CD14-positive monocyte (primary cell): ENCODE measurements around the gene POC1A. TPM values are rescaled to one million over a fixed set of nuclear protein-coding genes. Genes with fewer than 3 reads are reported as not detected.

Experiments
- DNase-seq, 3 donors: peaks; one replicate each; pipeline ENCODE4 v3.0.0-alpha.2; 2011 to 2022
- H2AFZ ChIP-seq: 2 replicates; pipeline ENCODE4 v1.6.0; 2012; ENCODE audit warnings: mild to moderate bottlenecking, low read depth, low read length, inconsistent platforms; ENCODE audit not compliant: insufficient read depth, poor library complexity, severe bottlenecking
- H3K27ac ChIP-seq, 2 donors: 1 replicate in 1 of 2; 2 replicates in 1 of 2; pipeline ENCODE4 v1.5.1; 2012 to 2013; ENCODE audit warnings: low read length in 2 of 2, control low read depth in 1 of 2, inconsistent platforms in 1 of 2, low read depth in 1 of 2, mild to moderate bottlenecking in 1 of 2
- H3K27me3 ChIP-seq, 2 donors: one replicate each; pipeline versions ENCODE4 v1.6.0 to v1.6.1; 2011 to 2013; ENCODE audit warnings: low read length in 2 of 2; ENCODE audit not compliant: control insufficient read depth in 2 of 2, insufficient read depth in 2 of 2
- H3K36me3 ChIP-seq, 2 donors: replicated peaks in 1 of 2; 1 replicate in 1 of 2; 2 replicates in 1 of 2; pipeline versions ENCODE4 v1.5.1 to v1.6.1; 2012 to 2013; ENCODE audit warnings: low read length in 2 of 2, control low read depth in 1 of 2, inconsistent platforms in 1 of 2, mild to moderate bottlenecking in 1 of 2; ENCODE audit not compliant: insufficient read depth in 2 of 2, control insufficient read depth in 1 of 2
- H3K4me1 ChIP-seq, 2 donors: 1 replicate in 1 of 2; 2 replicates in 1 of 2; pipeline versions ENCODE4 v1.5.1 to v1.6.1; 2012 to 2013; ENCODE audit warnings: low read length in 2 of 2, control low read depth in 1 of 2, inconsistent platforms in 1 of 2, mild to moderate bottlenecking in 1 of 2, moderate library complexity in 1 of 2; ENCODE audit not compliant: insufficient read depth in 2 of 2, control insufficient read depth in 1 of 2
- H3K4me2 ChIP-seq: replicated peaks from 2 replicates; pipeline ENCODE3; 2012; ENCODE audit warnings: low read length, moderate library complexity, mild to moderate bottlenecking; ENCODE audit not compliant: poor library complexity, severe bottlenecking; ENCODE audit errors: extremely low read depth
- H3K4me3 ChIP-seq, 3 experiments: fragments of 200-600 bp in 1 of 3; sonication (generic) in 1 of 3; replicated peaks in 1 of 3; 1 replicate in 2 of 3; 2 replicates in 1 of 3; pipeline ENCODE4 v1.5.1; 2011 to 2013; ENCODE audit warnings: low read length in 3 of 3, mild to moderate bottlenecking in 3 of 3, control low read depth in 2 of 3, low read depth in 2 of 3, inconsistent platforms in 1 of 3, moderate library complexity in 1 of 3
- H3K79me2 ChIP-seq: 2 replicates; pipeline ENCODE4 v1.6.0; 2012; ENCODE audit warnings: mild to moderate bottlenecking, control low read depth, inconsistent platforms, low read length, moderate library complexity; ENCODE audit not compliant: insufficient read depth
- H3K9ac ChIP-seq: 2 replicates; pipeline ENCODE4 v1.6.0; 2017; ENCODE audit warnings: low read length, mild to moderate bottlenecking; ENCODE audit not compliant: insufficient read depth, poor library complexity, severe bottlenecking
- H3K9me3 ChIP-seq, 2 donors: replicated peaks in 1 of 2; 1 replicate in 1 of 2; 2 replicates in 1 of 2; pipeline versions ENCODE4 v1.5.1 to v1.6.1; 2012 to 2013; ENCODE audit warnings: low read length in 2 of 2, control low read depth in 1 of 2; ENCODE audit not compliant: control insufficient read depth in 1 of 2, insufficient read depth in 1 of 2
- H4K20me1 ChIP-seq: 2 replicates; pipeline ENCODE4 v1.6.0; 2012; ENCODE audit warnings: mild to moderate bottlenecking, low read length, control low read depth, moderate library complexity; ENCODE audit not compliant: insufficient read depth
- H3K27ac Mint-ChIP-seq, 7 donors: one replicate each; pipeline ENCODE4 v1.8.0; 2020; ENCODE audit warnings: mild to moderate bottlenecking in 7 of 7, mixed read lengths in 7 of 7, moderate library complexity in 6 of 7, inconsistent platforms in 2 of 7
- H3K27me3 Mint-ChIP-seq, 3 donors: one replicate each; pipeline ENCODE4 v1.8.0; 2021 to 2022; ENCODE audit warnings: low read depth in 3 of 3, mild to moderate bottlenecking in 3 of 3, mixed read lengths in 3 of 3, moderate library complexity in 3 of 3, inconsistent platforms in 1 of 3
- H3K36me3 Mint-ChIP-seq, 2 donors: one replicate each; pipeline ENCODE4 v1.8.0; 2020; ENCODE audit warnings: mixed read lengths in 2 of 2, inconsistent platforms in 1 of 2, mild to moderate bottlenecking in 1 of 2
- H3K4me1 Mint-ChIP-seq: one replicate; pipeline ENCODE4 v1.8.0; 2020; ENCODE audit warnings: mild to moderate bottlenecking, mixed read lengths
- H3K4me3 Mint-ChIP-seq, 2 donors: one replicate each; pipeline ENCODE4 v1.8.0; 2020; ENCODE audit warnings: mild to moderate bottlenecking in 2 of 2, mixed read lengths in 2 of 2, moderate library complexity in 1 of 2
- H3K9me3 Mint-ChIP-seq, 7 donors: one replicate each; pipeline ENCODE4 v1.8.0; 2020 to 2022; ENCODE audit warnings: mixed read lengths in 7 of 7, mild to moderate bottlenecking in 6 of 7, moderate library complexity in 6 of 7, inconsistent platforms in 2 of 7
- WGBS: methylation state at CpG from one replicate; pipeline ENCODE4 v1.1.5; 2013; ENCODE audit warnings: missing lambda C conversion rate; ENCODE audit not compliant: insufficient coverage; 5-methylcytosine and 5-hydroxymethylcytosine counted together
- intact Hi-C, 2 donors: fragments of 100-400 bp; cut with micrococcal nuclease; formaldehyde crosslinking; loops; one replicate each; pipeline versions ENCODE4 v1.15.0 to v1.15.1; 2023
- polyA plus RNA-seq, 3 donors: library from polyadenylated mRNA; depleted of rRNA in 1 of 3; unstranded in 2 of 3; stranded (reverse) in 1 of 3; fragments of 300-500 nt in 2 of 3; fragments of >200 nt in 1 of 3; fragmentation: Illumina TruSeq in 2 of 3; gene quantifications; 1 replicate in 2 of 3; 2 replicates in 1 of 3; pipeline ENCODE4 v1.2.3, GENCODE V29; 2012 to 2021
- TF ChIP-seq, protein P1 (sequence below): fragments of 200-600 bp; IDR thresholded peaks from one replicate; pipeline ENCODE4 v1.8.0; 2022; ENCODE audit warnings: antibody characterized with exemption, mild to moderate bottlenecking

Gene POC1A
- polyA plus RNA-seq, 3 donors: 1.2 to 2.0 (median 1.5) TPM

- Mint-ChIP-seq H3K4me3 (peak overlapping the region in 1 of 2 donors; percentile 91), H3K9me3 (peaks cover 0 to 1% (median 0%) of the 10 kb centered on the region in 7 donors), H3K36me3 (peaks cover 47 to 65% of the 10 kb centered on the region in 2 donors), H3K27me3 (peaks cover 0 to 3% (median 1%) of the 10 kb centered on the region in 3 donors), H3K4me1 (peaks cover 41% of the 10 kb centered on the region), H3K27ac (peak overlapping the region in 6 of 7 donors; percentile 41 to 93 (median 86))
- H3K79me2 ChIP-seq: peaks cover 63% of the 10 kb centered on the region
- H3K9me3 ChIP-seq: no peaks in the 10 kb centered on the region
- H2AFZ ChIP-seq: no peak overlapping the region
- H3K27ac ChIP-seq: peak overlapping the region; percentile 7 to 79
- H3K36me3 ChIP-seq: peaks cover 47 to 60% of the 10 kb centered on the region in 2 donors
- H3K27me3 ChIP-seq: no peaks in the 10 kb centered on the region
- peaks cover 34 to 42% of the 10 kb centered on the region in 2 donors for H3K4me1 ChIP-seq
- no peak for DNase-seq
- TF ChIP-seq, protein P1, sequence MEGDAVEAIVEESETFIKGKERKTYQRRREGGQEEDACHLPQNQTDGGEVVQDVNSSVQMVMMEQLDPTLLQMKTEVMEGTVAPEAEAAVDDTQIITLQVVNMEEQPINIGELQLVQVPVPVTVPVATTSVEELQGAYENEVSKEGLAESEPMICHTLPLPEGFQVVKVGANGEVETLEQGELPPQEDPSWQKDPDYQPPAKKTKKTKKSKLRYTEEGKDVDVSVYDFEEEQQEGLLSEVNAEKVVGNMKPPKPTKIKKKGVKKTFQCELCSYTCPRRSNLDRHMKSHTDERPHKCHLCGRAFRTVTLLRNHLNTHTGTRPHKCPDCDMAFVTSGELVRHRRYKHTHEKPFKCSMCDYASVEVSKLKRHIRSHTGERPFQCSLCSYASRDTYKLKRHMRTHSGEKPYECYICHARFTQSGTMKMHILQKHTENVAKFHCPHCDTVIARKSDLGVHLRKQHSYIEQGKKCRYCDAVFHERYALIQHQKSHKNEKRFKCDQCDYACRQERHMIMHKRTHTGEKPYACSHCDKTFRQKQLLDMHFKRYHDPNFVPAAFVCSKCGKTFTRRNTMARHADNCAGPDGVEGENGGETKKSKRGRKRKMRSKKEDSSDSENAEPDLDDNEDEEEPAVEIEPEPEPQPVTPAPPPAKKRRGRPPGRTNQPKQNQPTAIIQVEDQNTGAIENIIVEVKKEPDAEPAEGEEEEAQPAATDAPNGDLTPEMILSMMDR: no peak
- intact Hi-C loops: loop anchor here (5.0 kb wide), 2 partner anchors 49 to 54 kb away; partner anchors contain the start of gene RPL29 (in 1 of the 2)
- no peak overlapping the region for H3K9ac ChIP-seq
- H3K4me3 ChIP-seq: peak overlapping the region in 1 of 3 experiments; percentile 99
- H3K4me2 ChIP-seq: peak overlapping the region; percentile 98
- 84% methylated on average over 5 of the region's 8 CpGs for WGBS
- H4K20me1 ChIP-seq: peaks cover 87% of the 10 kb centered on the region
Measured at GRCh38 chr3:52051444-52051843, 102.8 kb downstream of the POC1A start.

- Mint-ChIP-seq H3K4me1 (peaks cover 41% of the 10 kb centered on the region), H3K27ac (peak overlapping the region in 3 of 7 donors; percentile 15 to 85 (median 33)), H3K36me3 (peaks cover 47 to 66% of the 10 kb centered on the region in 2 donors), H3K4me3 (no peak overlapping the region), H3K27me3 (peaks cover 0 to 3% (median 1%) of the 10 kb centered on the region in 3 donors), H3K9me3 (peaks cover 0 to 1% (median 0%) of the 10 kb centered on the region in 7 donors)
- H3K9me3 ChIP-seq: no peaks in the 10 kb centered on the region
- DNase-seq: no peak
- H4K20me1 ChIP-seq: peaks cover 84% of the 10 kb centered on the region
- no peaks in the 10 kb centered on the region for H3K27me3 ChIP-seq
- intact Hi-C loops: loop anchor here (5.0 kb wide), 2 partner anchors 48 to 53 kb away; partner anchors contain the start of gene RPL29 (in 1 of the 2)
- 95% methylated on average over 20 of the region's 21 CpGs for WGBS
- H3K4me2 ChIP-seq: no peak overlapping the region
- TF ChIP-seq, protein P1: no peak
- H3K9ac ChIP-seq: no peak overlapping the region
- peaks cover 58% of the 10 kb centered on the region for H3K79me2 ChIP-seq
- H3K36me3 ChIP-seq: peaks cover 47 to 60% of the 10 kb centered on the region in 2 donors
- H2AFZ ChIP-seq: no peak overlapping the region
- H3K4me3 ChIP-seq: no peak overlapping the region
- peaks cover 34 to 42% of the 10 kb centered on the region in 2 donors for H3K4me1 ChIP-seq
- H3K27ac ChIP-seq: peak overlapping the region in 1 of 2 donors; percentile 79
Measured at GRCh38 chr3:52050571-52050970, 103.7 kb downstream of the POC1A start.
